Astrocyte (in vitro differentiated cells and primary cell): ENCODE results near the gene KCNC4. TPM values are rescaled to one million over a fixed set of nuclear protein-coding genes. Genes with fewer than 3 reads are reported as not detected.
A peak's percentile ranks its signal among the peaks of the same experiment; 100 is the strongest.

ENCODE experiments used
- DNase-seq: peaks from one replicate; pipeline ENCODE4 v3.0.0-alpha.2; 2010; ENCODE audit warnings: low read depth
- FAIRE-seq: peaks from 2 replicates; lab custom pipeline; 2011; peaks lifted over from hg19 to GRCh38; lab: Jason Lieb, UNC
- H2AFZ ChIP-seq: 2 replicates; pipeline ENCODE4 v1.6.0; 2012; ENCODE audit warnings: low read depth, low read length, inconsistent platforms
- H3K27ac ChIP-seq: 2 replicates; pipeline ENCODE4 v1.5.1; 2011; ENCODE audit warnings: low read depth, low read length, inconsistent platforms
- H3K27me3 ChIP-seq: 2 replicates; pipeline ENCODE4 v1.6.0; 2011; ENCODE audit warnings: low read length, inconsistent platforms; ENCODE audit not compliant: insufficient read depth
- H3K36me3 ChIP-seq: 2 replicates; pipeline ENCODE4 v1.5.1; 2011; ENCODE audit warnings: low read length, inconsistent platforms; ENCODE audit not compliant: insufficient read depth
- H3K4me1 ChIP-seq: 2 replicates; pipeline ENCODE4 v1.5.1; 2011; ENCODE audit warnings: low read length, inconsistent platforms; ENCODE audit not compliant: insufficient read depth
- H3K4me2 ChIP-seq: 2 replicates; pipeline ENCODE4 v1.6.0; 2012; ENCODE audit warnings: low read length, inconsistent platforms
- H3K4me3 ChIP-seq: 2 replicates; pipeline ENCODE4 v1.5.1; 2011; ENCODE audit warnings: low read depth, mild to moderate bottlenecking, low read length, inconsistent platforms; ENCODE audit not compliant: insufficient read depth
- H3K79me2 ChIP-seq: 2 replicates; pipeline ENCODE4 v1.6.0; 2012; ENCODE audit warnings: mild to moderate bottlenecking, low read length, inconsistent platforms; ENCODE audit not compliant: insufficient read depth
- H3K9ac ChIP-seq: 2 replicates; pipeline ENCODE4 v1.6.0; 2012; ENCODE audit warnings: mild to moderate bottlenecking, low read length, inconsistent platforms
- H3K9me3 ChIP-seq: 2 replicates; pipeline ENCODE4 v1.5.1; 2012; ENCODE audit warnings: low read depth, mild to moderate bottlenecking, low read length, inconsistent platforms; ENCODE audit not compliant: insufficient read depth
- H4K20me1 ChIP-seq: 2 replicates; pipeline ENCODE4 v1.6.0; 2012; ENCODE audit warnings: low read length, inconsistent platforms; ENCODE audit not compliant: insufficient read depth
- H3K27ac Mint-ChIP-seq: one replicate; pipeline ENCODE4 v1.8.0; 2021; ENCODE audit warnings: mild to moderate bottlenecking, mixed read lengths; ENCODE audit not compliant: unreplicated experiment
- H3K27me3 Mint-ChIP-seq: one replicate; pipeline ENCODE4 v1.8.0; 2021; ENCODE audit warnings: low read depth, mixed read lengths; ENCODE audit not compliant: unreplicated experiment
- H3K36me3 Mint-ChIP-seq: one replicate; pipeline ENCODE4 v1.8.0; 2021; ENCODE audit warnings: low read depth, mixed read lengths; ENCODE audit not compliant: unreplicated experiment
- H3K4me1 Mint-ChIP-seq: one replicate; pipeline ENCODE4 v1.8.0; 2021; ENCODE audit warnings: low read depth, mixed read lengths; ENCODE audit not compliant: unreplicated experiment
- H3K4me3 Mint-ChIP-seq: one replicate; pipeline ENCODE4 v1.8.0; 2021; ENCODE audit warnings: mild to moderate bottlenecking, moderate library complexity, mixed read lengths; ENCODE audit not compliant: unreplicated experiment
- H3K9me3 Mint-ChIP-seq: one replicate; pipeline ENCODE4 v1.8.0; 2021; ENCODE audit warnings: mild to moderate bottlenecking, mixed read lengths; ENCODE audit not compliant: unreplicated experiment
- CTCF ChIP-seq: IDR thresholded peaks from 2 replicates; pipeline ENCODE4 v1.5.1; 2011; ENCODE audit warnings: low read depth, mild to moderate bottlenecking, inconsistent platforms, low read length, moderate library complexity; ENCODE audit not compliant: insufficient read depth
- EZH2 ChIP-seq: IDR thresholded peaks from 2 replicates; pipeline ENCODE4 v1.6.1; 2012; ENCODE audit warnings: mild to moderate bottlenecking, low read length, inconsistent platforms; ENCODE audit not compliant: insufficient read depth
- total RNA-seq: library from RNA; stranded (reverse); gene quantifications from 2 replicates; pipeline ENCODE4 v1.2.1, GENCODE V29; 2021

The KCNC4 gene
- total RNA-seq, 1 donor from 2014 or later, result 2.6 TPM

- Mint-ChIP-seq H3K4me1 (peaks cover 49% of the 10 kb centered on the region), H3K27ac (peak overlapping the region; percentile 87), H3K9me3 (peaks cover 14% of the 10 kb centered on the region), H3K27me3 (peaks cover 5% of the 10 kb centered on the region), H3K36me3 (peaks cover 5% of the 10 kb centered on the region), H3K4me3 (peak overlapping the region; percentile 28)
- no peak for TF ChIP-seq EZH2
- no peak for TF ChIP-seq CTCF
- Histone ChIP-seq H3K79me2 (no peaks in the 10 kb centered on the region), H4K20me1 (no peaks in the 10 kb centered on the region), H3K4me2 (no peak overlapping the region), H3K9me3 (no peaks in the 10 kb centered on the region), H3K27me3 (no peaks in the 10 kb centered on the region), H3K4me3 (no peak overlapping the region), H2AFZ (no peak overlapping the region), H3K36me3 (no peaks in the 10 kb centered on the region), H3K27ac (no peak overlapping the region), H3K4me1 (peaks cover 5% of the 10 kb centered on the region), H3K9ac (no peak overlapping the region)
- DNase-seq, result no peak
- FAIRE-seq, result no peak
These were observed 36.5 kb upstream of the KCNC4 start for GRCh38 chr1:110173466-110174105.

- no peaks in the 10 kb centered on the region for H3K36me3 ChIP-seq
- Mint-ChIP-seq H3K4me1 (peaks cover 47% of the 10 kb centered on the region), H3K4me3 (no peak overlapping the region), H3K27me3 (peaks cover 3% of the 10 kb centered on the region), H3K27ac (peak overlapping the region; percentile 53), H3K9me3 (peaks cover 9% of the 10 kb centered on the region), H3K36me3 (peaks cover 6% of the 10 kb centered on the region)
- no peak for FAIRE-seq
- no peak overlapping the region for H3K9ac ChIP-seq
- no peaks in the 10 kb centered on the region for H3K9me3 ChIP-seq
- TF ChIP-seq CTCF (no peak), EZH2 (no peak)
- no peaks in the 10 kb centered on the region for H3K79me2 ChIP-seq
- H3K4me1 ChIP-seq, result peaks cover 5% of the 10 kb centered on the region
- DNase-seq, result no peak
- H3K27me3 ChIP-seq, result no peaks in the 10 kb centered on the region
- H3K4me3 ChIP-seq, result no peak overlapping the region
- H4K20me1 ChIP-seq, result no peaks in the 10 kb centered on the region
- no peak overlapping the region for H3K4me2 ChIP-seq
- no peak overlapping the region for H2AFZ ChIP-seq
- H3K27ac ChIP-seq, result no peak overlapping the region
These were observed 35.2 kb upstream of the KCNC4 start for GRCh38 chr1:110174961-110175360.

GRCh38 chr1:110176299-110176956, 33.7 kb upstream of the KCNC4 start:
- H3K9me3 ChIP-seq, result no peaks in the 10 kb centered on the region
- TF ChIP-seq CTCF (no peak), EZH2 (no peak)
- Mint-ChIP-seq H3K4me3 (no peak overlapping the region), H3K27ac (no peak overlapping the region), H3K9me3 (peaks cover 3% of the 10 kb centered on the region), H3K36me3 (peaks cover 6% of the 10 kb centered on the region), H3K27me3 (no peaks in the 10 kb centered on the region), H3K4me1 (peaks cover 39% of the 10 kb centered on the region)
- no peaks in the 10 kb centered on the region for H3K27me3 ChIP-seq
- no peaks in the 10 kb centered on the region for H3K36me3 ChIP-seq
- H3K79me2 ChIP-seq, result no peaks in the 10 kb centered on the region
- FAIRE-seq, result no peak
- H2AFZ ChIP-seq, result no peak overlapping the region
- no peak for DNase-seq
- H3K4me3 ChIP-seq, result no peak overlapping the region
- no peak overlapping the region for H3K4me2 ChIP-seq
- peaks cover 5% of the 10 kb centered on the region for H3K4me1 ChIP-seq
- H3K27ac ChIP-seq, result no peak overlapping the region
- no peak overlapping the region for H3K9ac ChIP-seq
- no peaks in the 10 kb centered on the region for H4K20me1 ChIP-seq
